Measurements from ENCODE around the gene S100A3. TPM values are rescaled to one million over a fixed set of nuclear protein-coding genes. Genes with fewer than 3 reads are reported as not detected.

The S100A3 gene
- total and polyA plus RNA-seq, 2 of the 8 experiments (the other 6 are each of a cell fraction or from before 2014, with no cell fraction given), result 0.26 to 0.47 TPM

DNA sequence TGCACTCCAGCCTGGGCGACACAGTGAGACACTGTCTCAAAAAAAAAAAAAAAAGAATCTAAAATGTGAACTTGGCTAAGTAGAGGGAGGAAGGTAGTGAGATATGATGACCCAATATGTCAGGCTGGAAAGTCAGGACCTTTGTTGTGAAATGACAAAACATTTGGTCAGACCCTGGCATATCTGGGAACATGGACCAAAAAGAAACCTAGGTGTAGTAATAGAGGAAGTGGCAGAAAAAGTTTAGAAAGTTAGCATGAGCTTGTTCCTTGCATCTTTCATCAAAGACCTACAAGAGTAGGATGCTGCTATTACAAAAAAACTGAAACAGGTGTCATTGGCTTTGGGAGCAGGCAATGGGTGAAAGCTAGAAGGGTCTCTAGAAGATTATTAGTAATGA, 7.3 kb upstream of the S100A3 start:
- Histone ChIP-seq H3K4me2 (ENCODE audit: insufficient read depth in 1 of 2, low read depth in 2 of 2, low read length in 2 of 2) (no peak overlapping the region), H2BK5ac (ENCODE audit: low read depth, low read length) (no peak overlapping the region), H2BK20ac (ENCODE audit: low read length) (no peak overlapping the region), H4K20me1 (replicated peaks in 1 of 2; ENCODE audit: control insufficient read depth in 1 of 2, insufficient read depth in 2 of 2, low read length in 2 of 2) (no peaks in the 10 kb centered on the region), H4K8ac (ENCODE audit: extremely low read depth, insufficient read depth, low read length) (no peak overlapping the region), H2AK5ac (ENCODE audit: low read depth, low read length) (no peak overlapping the region), H3K18ac (ENCODE audit: extremely low read depth, low read length) (no peak overlapping the region), H3K4me1 (replicated peaks in 1 of 4; ENCODE audit: control insufficient read depth in 3 of 4, insufficient read depth in 4 of 4, low read length in 3 of 4) (no peaks in the 10 kb centered on the region; a peak in 1 of 7 replicates), H3K9me3 (ENCODE audit: insufficient read depth in 2 of 2, low read depth in 1 of 2, low read length in 1 of 2) (no peaks in the 10 kb centered on the region), H2BK120ac (replicated peaks; ENCODE audit: low read depth, low read length) (no peak overlapping the region), H3K56ac (replicated peaks; ENCODE audit: insufficient read length, low read depth, low read length) (no peak overlapping the region), H2AFZ (ENCODE audit: low read length) (no peak overlapping the region), H3K9ac (replicated peaks in 1 of 4; ENCODE audit: extremely low read depth in 1 of 4, low read depth in 3 of 4, low read length in 3 of 4) (no peak overlapping the region), H3K14ac (ENCODE audit: insufficient read length) (no peak overlapping the region), H3K23ac (ENCODE audit: insufficient read length) (no peak overlapping the region), H2BK12ac (ENCODE audit: low read depth, low read length) (no peak overlapping the region), H3K4me3 (ENCODE audit: extremely low read depth in 1 of 4, insufficient read depth in 2 of 4, low read depth in 3 of 4, low read length in 4 of 4) (no peak overlapping the region), H2BK15ac (ENCODE audit: low read length) (no peak overlapping the region), H3K4ac (replicated peaks; ENCODE audit: insufficient read length, low read depth, low read length) (no peak overlapping the region), H4K91ac (replicated peaks; ENCODE audit: insufficient read length, low read length) (no peak overlapping the region), H4K5ac (ENCODE audit: insufficient read length, low read depth, low read length) (no peak overlapping the region), H3K79me1 (ENCODE audit: low read depth, low read length) (no peaks in the 10 kb centered on the region), H3K79me2 (ENCODE audit: control insufficient read depth in 1 of 2, insufficient read depth in 2 of 2, low read length in 2 of 2) (no peaks in the 10 kb centered on the region), H3K27ac (ENCODE audit: low read depth, low read length) (no peak overlapping the region), H3K36me3 (ENCODE audit: control insufficient read depth in 2 of 4, insufficient read depth in 4 of 4, low read length in 3 of 4) (no peaks in the 10 kb centered on the region), H3K27me3 (replicated peaks in 1 of 4; ENCODE audit: control insufficient read depth in 3 of 4, extremely low read depth in 1 of 4, insufficient read depth in 3 of 4, low read length in 3 of 4) (no peaks in the 10 kb centered on the region; a peak in 2 of 7 replicates), H3K23me2 (ENCODE audit: low read depth, low read length) (no peaks in the 10 kb centered on the region)
- TF ChIP-seq EGR1 (IDR thresholded peaks at IDR 0.05; ENCODE audit: borderline replicate concordance, low read depth, low read length), result no peak
- no peak for TF ChIP-seq SIN3A (conservative IDR thresholded peaks at IDR 0.05 in 1 of 2, IDR thresholded peaks at IDR 0.05 in 1 of 2; ENCODE audit: low read depth in 1 of 2, low read length in 2 of 2)
- TF ChIP-seq POU5F1 (IDR thresholded peaks at IDR 0.05; ENCODE audit: low read depth, low read length), result no peak
- no peak for TF ChIP-seq ATF2 (IDR thresholded peaks at IDR 0.05; ENCODE audit: low read length)
- TF ChIP-seq FOSL1 (IDR thresholded peaks at IDR 0.05; ENCODE audit: insufficient read depth, low read depth, low read length), result no peak
- no peak for TF ChIP-seq RXRA (IDR thresholded peaks at IDR 0.05; ENCODE audit: insufficient read depth, low read depth, low read length)
- TF ChIP-seq PHF8 (conservative IDR thresholded peaks at IDR 0.05; ENCODE audit: low read depth, low read length), result no peak
- TF ChIP-seq NANOG (IDR thresholded peaks at IDR 0.05; ENCODE audit: insufficient read depth, low read depth, low read length, poor library complexity, severe bottlenecking), result no peak
- TF ChIP-seq SIX5 (IDR thresholded peaks at IDR 0.05; ENCODE audit: low read depth, low read length), result no peak
- no peak for TF ChIP-seq SP4 (IDR thresholded peaks at IDR 0.05; ENCODE audit: low read length)
- POLR2A ChIA-PET (ENCODE audit: partially characterized antibody), result interaction anchor here (1.5 kb wide), 1 partner anchor 10 kb away, joined by 6 read pairs; no protein-coding TSS in a partner anchor
- DNase-seq (ENCODE audit: low read depth in 1 of 2, low spot score in 2 of 2), result no peak
- WGBS, 2 experiments (ENCODE audit: extremely low coverage in 1 of 2, insufficient coverage in 1 of 2, insufficient read length in 1 of 2, insufficient replicate concordance in 2 of 2, low coverage in 1 of 2, low lambda C conversion rate in 2 of 2, missing lambda C conversion rate in 1 of 2), result 71% methylated on average over 1 of the region's 1 CpG; no CpG with 5 or more reads in 1 of the 2 experiments
- FAIRE-seq, result no peak
- CTCF ChIA-PET (ENCODE audit: partially characterized antibody), result interaction anchor here (1.6 to 4.4 kb wide), 5 partner anchors 12 to 71 kb away, joined by 5 to 20 read pairs (median 12); partner anchors contain the start of gene S100A13

All from H1 (cell line).